Tibial nerve (tissue), 4 donors: ENCODE measurements around the gene TTLL3.

ENCODE experiments used
- EP300 ChIP-seq, 2 donors: sonication (generic); formaldehyde crosslinking; IDR thresholded peaks; one replicate each; pipeline ENCODE4 v1.6.1; 2017; ENCODE audit warnings: antibody characterized with exemption in 2 of 2, mild to moderate bottlenecking in 1 of 2
- TF ChIP-seq, protein P1 (sequence below), 5 experiments: fragments of 200-600 bp in 3 of 5; fragments of 450-650 bp in 2 of 5; sonication (generic) in 3 of 5; IDR thresholded peaks; one replicate each; pipeline ENCODE4 v1.5.1; 2016 to 2019; ENCODE audit warnings: antibody characterized with exemption in 5 of 5, mild to moderate bottlenecking in 3 of 5, moderate library complexity in 2 of 5

DNA sequence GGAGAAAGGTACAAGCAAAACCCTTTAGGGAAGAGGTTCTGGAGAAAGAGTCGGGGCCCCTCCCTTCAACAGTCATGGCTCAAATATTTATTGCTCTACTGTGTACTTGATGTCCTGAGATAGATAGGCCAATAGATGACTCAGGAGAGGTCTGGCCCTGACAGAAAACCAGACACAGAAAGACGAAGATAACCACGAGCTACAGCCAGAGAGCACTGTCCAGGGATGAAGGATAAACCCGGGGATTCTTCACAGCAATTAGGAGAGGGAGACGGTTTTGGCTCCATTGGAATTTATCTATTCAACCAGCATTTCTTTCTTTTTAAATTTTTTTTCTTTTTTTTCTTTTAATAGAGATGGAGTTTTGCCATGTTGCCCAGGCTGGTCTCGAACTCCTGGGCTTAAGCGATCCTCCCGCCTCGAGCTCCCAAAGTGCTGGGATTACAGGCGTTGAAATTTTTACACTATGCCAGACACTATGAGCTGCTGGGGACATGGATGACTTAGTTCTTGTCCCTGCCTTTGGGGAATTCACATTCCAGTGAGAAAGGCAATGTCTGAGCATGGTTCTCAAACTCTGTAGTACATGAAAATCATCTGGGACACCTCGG is 74.6 kb downstream of the TTLL3 start:
- TF ChIP-seq EP300 (IDR thresholded peaks at IDR 0.05): no peak
- TF ChIP-seq, protein P1, sequence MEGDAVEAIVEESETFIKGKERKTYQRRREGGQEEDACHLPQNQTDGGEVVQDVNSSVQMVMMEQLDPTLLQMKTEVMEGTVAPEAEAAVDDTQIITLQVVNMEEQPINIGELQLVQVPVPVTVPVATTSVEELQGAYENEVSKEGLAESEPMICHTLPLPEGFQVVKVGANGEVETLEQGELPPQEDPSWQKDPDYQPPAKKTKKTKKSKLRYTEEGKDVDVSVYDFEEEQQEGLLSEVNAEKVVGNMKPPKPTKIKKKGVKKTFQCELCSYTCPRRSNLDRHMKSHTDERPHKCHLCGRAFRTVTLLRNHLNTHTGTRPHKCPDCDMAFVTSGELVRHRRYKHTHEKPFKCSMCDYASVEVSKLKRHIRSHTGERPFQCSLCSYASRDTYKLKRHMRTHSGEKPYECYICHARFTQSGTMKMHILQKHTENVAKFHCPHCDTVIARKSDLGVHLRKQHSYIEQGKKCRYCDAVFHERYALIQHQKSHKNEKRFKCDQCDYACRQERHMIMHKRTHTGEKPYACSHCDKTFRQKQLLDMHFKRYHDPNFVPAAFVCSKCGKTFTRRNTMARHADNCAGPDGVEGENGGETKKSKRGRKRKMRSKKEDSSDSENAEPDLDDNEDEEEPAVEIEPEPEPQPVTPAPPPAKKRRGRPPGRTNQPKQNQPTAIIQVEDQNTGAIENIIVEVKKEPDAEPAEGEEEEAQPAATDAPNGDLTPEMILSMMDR (IDR thresholded peaks at IDR 0.05): no peak
